Measurements from ENCODE around the gene RMRP. TPM values are rescaled to one million over a fixed set of nuclear protein-coding genes. Genes with fewer than 3 reads are reported as not detected.
"Not testable (repeated sequence)": the region's sequence is repeated elsewhere in the genome, so short reads cannot be mapped to it uniquely, and the experiment has no call there.

The RMRP gene
- polyA plus RNA-seq, 1 donor (not counting 4 experiments of a cell fraction or from before 2014, with no cell fraction given), result 21.6 TPM

- DNase-seq (ENCODE audit: low read depth, low spot score); H3K4me1 ChIP-seq (ENCODE audit: control insufficient read depth, extremely low read depth, insufficient read depth, low read length); H3K27me3 ChIP-seq (ENCODE audit: control insufficient read depth, extremely low read depth, insufficient read depth, low read length); H3K9me1 ChIP-seq (ENCODE audit: control insufficient read depth, extremely low read depth, insufficient read depth, low read length); H4K20me1 ChIP-seq (ENCODE audit: control insufficient read depth, extremely low read depth, insufficient read depth, low read length); FAIRE-seq; H3K9me3 ChIP-seq (ENCODE audit: control insufficient read depth, low read depth, low read length); H3K79me2 ChIP-seq (ENCODE audit: control insufficient read depth, insufficient read depth, low read length); H3K27ac ChIP-seq (ENCODE audit: control insufficient read depth, insufficient read depth, low read length); H3K36me3 ChIP-seq (ENCODE audit: control insufficient read depth in 2 of 2, extremely low read depth in 1 of 2, insufficient read depth in 2 of 2, low read length in 2 of 2); dilution Hi-C loops (cut with MboI; ENCODE audit: extremely low pct_ligation_motif_present, low sequenced_read_pairs); H2AFZ ChIP-seq (ENCODE audit: control insufficient read depth, low read length); H3K4me3 ChIP-seq (ENCODE audit: control insufficient read depth in 2 of 3, extremely low read depth in 1 of 3, insufficient read depth in 2 of 3, low read depth in 1 of 3, low read length in 3 of 3); H3K4me2 ChIP-seq (ENCODE audit: control insufficient read depth, extremely low read depth, insufficient read depth, low read depth, low read length); H3K9ac ChIP-seq (ENCODE audit: control insufficient read depth, extremely low read depth, insufficient read depth, low read length): not testable (repeated sequence)
Observed at GRCh38 chr9:35637427-35637955, 20.3 kb downstream of the RMRP start.

- H2AFZ ChIP-seq (ENCODE audit: control insufficient read depth, low read length); H3K27ac ChIP-seq (ENCODE audit: control insufficient read depth, insufficient read depth, low read length); H3K9me3 ChIP-seq (ENCODE audit: control insufficient read depth, low read depth, low read length); DNase-seq (ENCODE audit: low read depth, low spot score); H3K36me3 ChIP-seq (ENCODE audit: control insufficient read depth in 2 of 2, extremely low read depth in 1 of 2, insufficient read depth in 2 of 2, low read length in 2 of 2); FAIRE-seq; dilution Hi-C loops (cut with MboI; ENCODE audit: extremely low pct_ligation_motif_present, low sequenced_read_pairs); H3K79me2 ChIP-seq (ENCODE audit: control insufficient read depth, insufficient read depth, low read length); H4K20me1 ChIP-seq (ENCODE audit: control insufficient read depth, extremely low read depth, insufficient read depth, low read length); H3K4me1 ChIP-seq (ENCODE audit: control insufficient read depth, extremely low read depth, insufficient read depth, low read length); H3K4me2 ChIP-seq (ENCODE audit: control insufficient read depth, extremely low read depth, insufficient read depth, low read depth, low read length); H3K27me3 ChIP-seq (ENCODE audit: control insufficient read depth, extremely low read depth, insufficient read depth, low read length); H3K4me3 ChIP-seq (ENCODE audit: control insufficient read depth in 2 of 3, extremely low read depth in 1 of 3, insufficient read depth in 2 of 3, low read depth in 1 of 3, low read length in 3 of 3); H3K9me1 ChIP-seq (ENCODE audit: control insufficient read depth, extremely low read depth, insufficient read depth, low read length); H3K9ac ChIP-seq (ENCODE audit: control insufficient read depth, extremely low read depth, insufficient read depth, low read length): not testable (repeated sequence)
Observed at GRCh38 chr9:35636877-35637246, 21.0 kb downstream of the RMRP start.

- no peak for TF ChIP-seq EZH2 (IDR thresholded peaks at IDR 0.05; ENCODE audit: low read length)
- TF ChIP-seq CTCF (optimal IDR thresholded peaks at IDR 0.05 in 1 of 3, IDR thresholded peaks at IDR 0.05 in 1 of 3, conservative IDR thresholded peaks at IDR 0.05 in 1 of 3; ENCODE audit: extremely low read depth in 1 of 3, insufficient read depth in 2 of 3, low read length in 3 of 3), result no peak
- H3K4me2 ChIP-seq (ENCODE audit: control insufficient read depth, extremely low read depth, insufficient read depth, low read depth, low read length), result no peak overlapping the region
- FAIRE-seq (no peak), DNase-seq (ENCODE audit: low read depth, low spot score) (no peak)
- H3K36me3 ChIP-seq (ENCODE audit: control insufficient read depth in 2 of 2, extremely low read depth in 1 of 2, insufficient read depth in 2 of 2, low read length in 2 of 2), result no peaks in the 10 kb centered on the region
- H3K27ac ChIP-seq (ENCODE audit: control insufficient read depth, insufficient read depth, low read length), result no peak overlapping the region
- H3K4me1 ChIP-seq (ENCODE audit: control insufficient read depth, extremely low read depth, insufficient read depth, low read length), result no peaks in the 10 kb centered on the region
- no peaks in the 10 kb centered on the region for H3K79me2 ChIP-seq (ENCODE audit: control insufficient read depth, insufficient read depth, low read length)
- no peaks in the 10 kb centered on the region for H3K9me1 ChIP-seq (ENCODE audit: control insufficient read depth, extremely low read depth, insufficient read depth, low read length)
- no peak overlapping the region for H3K9ac ChIP-seq (ENCODE audit: control insufficient read depth, extremely low read depth, insufficient read depth, low read length)
- H3K27me3 ChIP-seq (ENCODE audit: control insufficient read depth, extremely low read depth, insufficient read depth, low read length), result no peaks in the 10 kb centered on the region
- no peak overlapping the region for H2AFZ ChIP-seq (ENCODE audit: control insufficient read depth, low read length)
- no peak overlapping the region for H3K4me3 ChIP-seq (ENCODE audit: control insufficient read depth in 2 of 3, extremely low read depth in 1 of 3, insufficient read depth in 2 of 3, low read depth in 1 of 3, low read length in 3 of 3)
- H3K9me3 ChIP-seq (ENCODE audit: control insufficient read depth, low read depth, low read length), result no peaks in the 10 kb centered on the region
- dilution Hi-C loops (cut with MboI; ENCODE audit: extremely low pct_ligation_motif_present, low sequenced_read_pairs), result no loop called here
- H4K20me1 ChIP-seq (ENCODE audit: control insufficient read depth, extremely low read depth, insufficient read depth, low read length), result no peaks in the 10 kb centered on the region
Observed at GRCh38 chr9:35636135-35636876, 21.5 kb downstream of the RMRP start.

Measured in keratinocyte (primary cell).